Neural cell (in vitro differentiated cells): Measurements from ENCODE around the gene ZC3H12A. TPM values are rescaled to one million over a fixed set of nuclear protein-coding genes. Genes with fewer than 3 reads are reported as not detected.
A peak's percentile ranks its signal among the peaks of the same experiment; 100 is the strongest.

Experiments used
- H2AFZ ChIP-seq: fragments of 200-600, 300-800 bp; sonication (generic), shearing (Covaris generic); 2 replicates; pipeline ENCODE4 v1.6.0; 2014; ENCODE audit warnings: low read depth, mild to moderate bottlenecking, antibody characterized with exemption, low read length, moderate library complexity
- H3F3A ChIP-seq: fragments of 200-600 bp; shearing (Covaris generic); 2 replicates; pipeline ENCODE4 v1.6.1; 2016; ENCODE audit warnings: mild to moderate bottlenecking, moderate library complexity, mixed read lengths, antibody characterized with exemption, low read length; ENCODE audit not compliant: insufficient read depth, poor library complexity, severe bottlenecking
- H3K27ac ChIP-seq: fragments of 200-600, 300-800 bp; sonication (generic), shearing (Covaris generic); 2 replicates; pipeline ENCODE4 v1.5.1; 2014; ENCODE audit warnings: mild to moderate bottlenecking, low read length, moderate library complexity
- H3K27me3 ChIP-seq: fragments of 300-800, 200-600 bp; sonication (generic), shearing (Covaris generic); 2 replicates; pipeline ENCODE4 v1.6.0; 2014; ENCODE audit warnings: mild to moderate bottlenecking, low read depth, low read length, moderate library complexity; ENCODE audit not compliant: insufficient read depth
- H3K36me3 ChIP-seq: fragments of 300-800, 200-600 bp; sonication (generic), shearing (Covaris generic); 2 replicates; pipeline ENCODE4 v1.5.1; 2014; ENCODE audit warnings: mild to moderate bottlenecking, antibody characterized with exemption, low read length, moderate library complexity; ENCODE audit not compliant: insufficient read depth
- H3K4me2 ChIP-seq: fragments of 300-800, 200-600 bp; sonication (generic), shearing (Covaris generic); 2 replicates; pipeline ENCODE4 v1.6.0; 2014; ENCODE audit warnings: mild to moderate bottlenecking, low read length
- H3K4me3 ChIP-seq: fragments of 300-800, 200-600 bp; sonication (generic), shearing (Covaris generic); 2 replicates; pipeline ENCODE4 v1.5.1; 2014; ENCODE audit warnings: mild to moderate bottlenecking, low read length, moderate library complexity
- H3K79me2 ChIP-seq: fragments of 200-600 bp; shearing (Covaris generic); replicated peaks from 2 replicates; pipeline ENCODE4 v1.6.0; 2014; ENCODE audit warnings: mild to moderate bottlenecking, low read length, moderate library complexity; ENCODE audit not compliant: insufficient read depth
- H3K9ac ChIP-seq: fragments of 300-800, 200-600 bp; sonication (generic), shearing (Covaris generic); 2 replicates; pipeline ENCODE4 v1.6.1; 2016; ENCODE audit warnings: mild to moderate bottlenecking, low read length, mixed read lengths
- H3K9me2 ChIP-seq: fragments of 200-600 bp; shearing (Covaris generic); 2 replicates; pipeline ENCODE4 v1.6.1; 2016; ENCODE audit warnings: mild to moderate bottlenecking, low read length, mixed read lengths; ENCODE audit not compliant: insufficient read depth
- H3K9me3 ChIP-seq: fragments of 200-600, 300-800 bp; sonication (generic), shearing (Covaris generic); 2 replicates; pipeline ENCODE4 v1.6.1; 2016; ENCODE audit warnings: mild to moderate bottlenecking, mixed run types, low read length, moderate library complexity, mixed read lengths
- H4K20me1 ChIP-seq: fragments of 200-600 bp; shearing (Covaris generic); 2 replicates; pipeline ENCODE4 v1.6.1; 2016; ENCODE audit warnings: mild to moderate bottlenecking, mixed run types; ENCODE audit not compliant: insufficient read depth
- EP300 ChIP-seq: fragments of 450-650 bp; conservative IDR thresholded peaks from 2 replicates; pipeline ENCODE4 v1.6.1; 2014; ENCODE audit warnings: antibody characterized with exemption, mild to moderate bottlenecking, moderate library complexity; ENCODE audit not compliant: poor library complexity, severe bottlenecking
- EZH2 ChIP-seq: fragments of 200-600, 300-800 bp; shearing (Covaris generic), sonication (generic); IDR thresholded peaks from 2 replicates; pipeline ENCODE4 v1.6.1; 2014; ENCODE audit warnings: antibody characterized with exemption, low read length, borderline replicate concordance, mild to moderate bottlenecking; ENCODE audit not compliant: insufficient read depth, poor library complexity, severe bottlenecking
- MXI1 ChIP-seq: fragments of 450-650 bp; conservative IDR thresholded peaks from 2 replicates; pipeline ENCODE4 v1.6.1; 2014; ENCODE audit warnings: antibody characterized with exemption, mild to moderate bottlenecking; ENCODE audit not compliant: poor library complexity, severe bottlenecking
- POLR2AphosphoS5 ChIP-seq: IDR thresholded peaks from 2 replicates; pipeline ENCODE4 v1.6.1; 2012
- RAD21 ChIP-seq: fragments of 450-650 bp; conservative IDR thresholded peaks from 2 replicates; pipeline ENCODE4 v1.6.1; 2014; ENCODE audit warnings: antibody characterized with exemption, mild to moderate bottlenecking, moderate library complexity
- SMC3 ChIP-seq: fragments of 450-650 bp; conservative IDR thresholded peaks from 2 replicates; pipeline ENCODE4 v1.6.1; 2014; ENCODE audit warnings: antibody characterized with exemption, mild to moderate bottlenecking, moderate library complexity; ENCODE audit not compliant: poor library complexity
- TAF1 ChIP-seq: IDR thresholded peaks from 2 replicates; pipeline ENCODE4 v1.6.1; 2012; ENCODE audit warnings: low read depth
- polyA plus RNA-seq: library from polyadenylated mRNA; depleted of rRNA; stranded (reverse); fragments of >200 nt; gene quantifications from 2 replicates; pipeline ENCODE4 v1.2.3, GENCODE V29; 2014
- TF ChIP-seq, protein P1 (sequence below): fragments of 450-650 bp; IDR thresholded peaks from 2 replicates; pipeline ENCODE4 v1.5.1; 2014; ENCODE audit warnings: antibody characterized with exemption, mild to moderate bottlenecking, moderate library complexity; ENCODE audit not compliant: poor library complexity, severe bottlenecking
- TF ChIP-seq, protein P2 (sequence below): IDR thresholded peaks from 2 replicates; pipeline ENCODE4 v1.6.1; 2012; ENCODE audit warnings: borderline replicate concordance

Gene ZC3H12A
- polyA plus RNA-seq, 1 donor from 2014 or later: not detected

DNA sequence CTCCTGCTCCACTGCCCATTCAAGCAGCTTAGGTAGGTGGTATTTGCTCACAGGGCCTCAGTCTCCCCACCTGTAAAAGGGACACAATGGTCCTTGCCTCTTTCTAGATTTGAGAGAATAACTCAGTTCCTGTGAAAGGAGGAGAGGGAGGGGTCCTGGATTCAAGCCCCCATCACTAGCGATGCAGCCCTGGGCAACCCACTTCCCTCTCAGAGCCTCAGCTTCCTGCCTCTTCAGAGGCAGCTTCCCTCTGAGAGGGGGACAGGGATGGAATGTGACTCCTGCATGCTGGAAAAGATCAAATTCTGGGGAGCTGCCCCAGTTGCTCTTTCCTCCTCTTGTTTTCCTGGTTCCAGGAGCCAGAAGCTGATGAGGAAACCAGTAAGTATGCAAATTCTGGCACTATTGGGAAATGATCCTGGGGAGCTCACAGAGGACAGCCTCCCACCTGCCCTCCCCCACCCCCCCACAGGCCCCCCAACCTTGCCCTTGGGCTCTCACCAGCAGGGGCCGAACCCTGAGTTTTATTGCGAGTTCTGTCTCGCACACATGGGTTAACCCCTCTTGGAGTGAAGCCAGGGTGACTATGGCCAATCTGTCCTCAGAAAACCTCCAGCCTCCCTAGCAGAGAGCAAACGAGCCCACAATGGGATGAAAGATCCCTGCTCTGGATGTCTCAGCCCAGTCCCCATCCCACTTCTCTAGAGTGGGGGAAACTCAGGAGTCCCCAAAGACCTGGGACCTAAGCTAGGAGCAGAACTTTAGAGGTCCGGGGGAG lies 11.7 kb downstream of the ZC3H12A start:
- no peaks in the 10 kb centered on the region for H4K20me1 ChIP-seq
- H3K9ac ChIP-seq: no peak overlapping the region
- H3K27me3 ChIP-seq: no peaks in the 10 kb centered on the region
- no peaks in the 10 kb centered on the region for H3F3A ChIP-seq
- no peak overlapping the region for H3K4me3 ChIP-seq
- no peak overlapping the region for H3K4me2 ChIP-seq
- peaks cover 5% of the 10 kb centered on the region for H3K36me3 ChIP-seq
- no peaks in the 10 kb centered on the region for H3K9me3 ChIP-seq
- H2AFZ ChIP-seq: no peak overlapping the region
- no peak overlapping the region for H3K27ac ChIP-seq
- H3K79me2 ChIP-seq: no peaks in the 10 kb centered on the region
- H3K9me2 ChIP-seq: no peaks in the 10 kb centered on the region
- TF ChIP-seq TAF1 (no peak), EP300 (no peak), POLR2AphosphoS5 (no peak), RAD21 (no peak), SMC3 (no peak), MXI1 (no peak), EZH2 (no peak)
- TF ChIP-seq, protein P1, sequence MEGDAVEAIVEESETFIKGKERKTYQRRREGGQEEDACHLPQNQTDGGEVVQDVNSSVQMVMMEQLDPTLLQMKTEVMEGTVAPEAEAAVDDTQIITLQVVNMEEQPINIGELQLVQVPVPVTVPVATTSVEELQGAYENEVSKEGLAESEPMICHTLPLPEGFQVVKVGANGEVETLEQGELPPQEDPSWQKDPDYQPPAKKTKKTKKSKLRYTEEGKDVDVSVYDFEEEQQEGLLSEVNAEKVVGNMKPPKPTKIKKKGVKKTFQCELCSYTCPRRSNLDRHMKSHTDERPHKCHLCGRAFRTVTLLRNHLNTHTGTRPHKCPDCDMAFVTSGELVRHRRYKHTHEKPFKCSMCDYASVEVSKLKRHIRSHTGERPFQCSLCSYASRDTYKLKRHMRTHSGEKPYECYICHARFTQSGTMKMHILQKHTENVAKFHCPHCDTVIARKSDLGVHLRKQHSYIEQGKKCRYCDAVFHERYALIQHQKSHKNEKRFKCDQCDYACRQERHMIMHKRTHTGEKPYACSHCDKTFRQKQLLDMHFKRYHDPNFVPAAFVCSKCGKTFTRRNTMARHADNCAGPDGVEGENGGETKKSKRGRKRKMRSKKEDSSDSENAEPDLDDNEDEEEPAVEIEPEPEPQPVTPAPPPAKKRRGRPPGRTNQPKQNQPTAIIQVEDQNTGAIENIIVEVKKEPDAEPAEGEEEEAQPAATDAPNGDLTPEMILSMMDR: no peak
- TF ChIP-seq, protein P2, sequence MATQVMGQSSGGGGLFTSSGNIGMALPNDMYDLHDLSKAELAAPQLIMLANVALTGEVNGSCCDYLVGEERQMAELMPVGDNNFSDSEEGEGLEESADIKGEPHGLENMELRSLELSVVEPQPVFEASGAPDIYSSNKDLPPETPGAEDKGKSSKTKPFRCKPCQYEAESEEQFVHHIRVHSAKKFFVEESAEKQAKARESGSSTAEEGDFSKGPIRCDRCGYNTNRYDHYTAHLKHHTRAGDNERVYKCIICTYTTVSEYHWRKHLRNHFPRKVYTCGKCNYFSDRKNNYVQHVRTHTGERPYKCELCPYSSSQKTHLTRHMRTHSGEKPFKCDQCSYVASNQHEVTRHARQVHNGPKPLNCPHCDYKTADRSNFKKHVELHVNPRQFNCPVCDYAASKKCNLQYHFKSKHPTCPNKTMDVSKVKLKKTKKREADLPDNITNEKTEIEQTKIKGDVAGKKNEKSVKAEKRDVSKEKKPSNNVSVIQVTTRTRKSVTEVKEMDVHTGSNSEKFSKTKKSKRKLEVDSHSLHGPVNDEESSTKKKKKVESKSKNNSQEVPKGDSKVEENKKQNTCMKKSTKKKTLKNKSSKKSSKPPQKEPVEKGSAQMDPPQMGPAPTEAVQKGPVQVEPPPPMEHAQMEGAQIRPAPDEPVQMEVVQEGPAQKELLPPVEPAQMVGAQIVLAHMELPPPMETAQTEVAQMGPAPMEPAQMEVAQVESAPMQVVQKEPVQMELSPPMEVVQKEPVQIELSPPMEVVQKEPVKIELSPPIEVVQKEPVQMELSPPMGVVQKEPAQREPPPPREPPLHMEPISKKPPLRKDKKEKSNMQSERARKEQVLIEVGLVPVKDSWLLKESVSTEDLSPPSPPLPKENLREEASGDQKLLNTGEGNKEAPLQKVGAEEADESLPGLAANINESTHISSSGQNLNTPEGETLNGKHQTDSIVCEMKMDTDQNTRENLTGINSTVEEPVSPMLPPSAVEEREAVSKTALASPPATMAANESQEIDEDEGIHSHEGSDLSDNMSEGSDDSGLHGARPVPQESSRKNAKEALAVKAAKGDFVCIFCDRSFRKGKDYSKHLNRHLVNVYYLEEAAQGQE: no peak

DNA sequence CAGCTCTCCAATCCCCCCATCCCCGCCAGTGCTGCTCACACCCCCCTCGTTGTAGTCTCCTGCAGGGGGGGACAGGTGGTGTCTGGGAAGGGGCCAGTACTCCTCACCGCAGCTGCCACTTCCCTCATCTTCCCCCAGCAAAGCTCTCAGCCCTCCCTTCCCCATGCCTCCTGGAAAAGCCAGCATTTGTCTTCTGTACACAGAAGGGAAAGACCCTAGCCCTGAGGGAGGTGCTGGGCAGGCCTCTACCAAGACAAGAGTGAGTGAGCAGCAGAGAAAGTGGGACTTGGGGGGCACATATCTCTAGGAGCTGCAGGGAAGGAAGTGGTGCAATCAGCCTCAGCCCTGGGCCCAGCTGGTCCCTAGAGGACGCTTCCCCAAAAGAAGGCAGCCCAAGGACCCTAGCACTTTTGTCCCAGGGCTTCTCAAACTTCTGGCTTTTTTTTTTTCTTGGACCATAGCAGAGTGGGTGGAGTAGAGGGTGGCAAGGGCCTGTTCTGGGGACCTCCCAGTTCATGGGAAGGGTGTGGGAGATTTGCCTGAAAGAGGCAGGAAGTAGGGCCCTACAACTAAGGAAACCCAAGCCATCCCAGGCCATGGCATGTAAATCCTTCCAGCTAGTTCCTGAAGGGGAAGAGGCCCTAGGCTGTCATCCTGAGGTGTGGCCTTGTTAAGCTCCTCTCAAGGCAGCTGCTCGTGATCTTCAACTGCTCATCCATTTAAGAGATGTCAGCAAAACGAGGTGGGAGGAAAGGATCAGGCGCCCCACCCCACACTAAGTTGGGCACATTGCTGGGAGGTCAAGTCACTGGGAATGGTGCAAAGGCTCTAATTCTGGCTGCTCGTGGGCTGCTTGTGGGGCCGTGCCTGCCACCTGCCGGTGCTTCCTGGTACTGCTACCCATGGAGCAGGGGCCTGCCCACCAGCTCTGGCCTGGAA lies 12.6 kb downstream of the ZC3H12A start:
- H3K9ac ChIP-seq: no peak overlapping the region
- H3K9me2 ChIP-seq: no peaks in the 10 kb centered on the region
- no peak overlapping the region for H3K27ac ChIP-seq
- no peaks in the 10 kb centered on the region for H3K27me3 ChIP-seq
- no peaks in the 10 kb centered on the region for H3K79me2 ChIP-seq
- no peak overlapping the region for H3K4me3 ChIP-seq
- TF ChIP-seq, protein P1: peak; percentile 95
- no peak for TF ChIP-seq TAF1
- peak; percentile 88 for TF ChIP-seq RAD21
- TF ChIP-seq SMC3: peak; percentile 96
- no peaks in the 10 kb centered on the region for H4K20me1 ChIP-seq
- H3K4me2 ChIP-seq: no peak overlapping the region
- H3K9me3 ChIP-seq: no peaks in the 10 kb centered on the region
- H3F3A ChIP-seq: no peaks in the 10 kb centered on the region
- H2AFZ ChIP-seq: no peak overlapping the region
- H3K36me3 ChIP-seq: peaks cover 5% of the 10 kb centered on the region
